Epithelial cell of esophagus (primary cell): ENCODE measurements around the gene USP12.

Experiments used
- DNase-seq: peaks from one replicate; pipeline ENCODE4 v3.0.0; 2010; ENCODE audit warnings: low read depth
- H3K4me3 ChIP-seq: 2 replicates; pipeline ENCODE4 v1.5.1; 2011; ENCODE audit warnings: mild to moderate bottlenecking, low read length, control low read depth
- CTCF ChIP-seq: IDR thresholded peaks from 2 replicates; pipeline ENCODE4 v1.5.1; 2011; ENCODE audit warnings: low read depth, mild to moderate bottlenecking, low read length, control low read depth, inconsistent platforms; ENCODE audit not compliant: insufficient read depth; ENCODE audit errors: missing control alignments

USP12 gene

GRCh38 chr13:27037171-27037570, 134.4 kb downstream of the USP12 start:
- no peak for DNase-seq
- TF ChIP-seq CTCF, result no peak

GRCh38 chr13:27036236-27036981, 135.2 kb downstream of the USP12 start:
- TF ChIP-seq CTCF, result no peak
- H3K4me3 ChIP-seq, result no peak overlapping the region
- no peak for DNase-seq

More at GRCh38 chr13:27037171-27037570, 134.4 kb downstream of the USP12 start:
- H3K4me3 ChIP-seq, result no peak overlapping the region

- no peak overlapping the region for H3K4me3 ChIP-seq
- no peak for TF ChIP-seq CTCF
- DNase-seq, result peak; percentile 56
These were observed 135.7 kb downstream of the USP12 start for GRCh38 chr13:27035892-27036235.

GRCh38 chr13:27034678-27035111, 136.9 kb downstream of the USP12 start:
- H3K4me3 ChIP-seq, result no peak overlapping the region
- no peak for DNase-seq
- TF ChIP-seq CTCF, result no peak

- no peak for TF ChIP-seq CTCF
These were observed 142.7 kb downstream of the USP12 start for GRCh38 chr13:27028683-27029480.

GRCh38 chr13:27027086-27027667, 144.4 kb downstream of the USP12 start:
- H3K4me3 ChIP-seq, result no peak overlapping the region
- TF ChIP-seq CTCF, result no peak
- no peak for DNase-seq

More at GRCh38 chr13:27028683-27029480, 142.7 kb downstream of the USP12 start:
- no peak overlapping the region for H3K4me3 ChIP-seq
- no peak for DNase-seq
